Stimulated activated CD4-positive, alpha-beta T cell treated with anti-CD3 and anti-CD28 coated beads, Interleukin-4, amount 100 ng/mL, for 24 hours (primary cell): Measurements from ENCODE around the gene GALNT4.

Experiments used
- DNase-seq: peaks from one replicate; pipeline ENCODE4 v3.0.0-alpha.2; 2020

GALNT4 gene

GRCh38 chr12:89490922-89491321, 33.7 kb downstream of the GALNT4 start:
- no peak for DNase-seq

GRCh38 chr12:89486264-89486663, 38.3 kb downstream of the GALNT4 start:
- no peak for DNase-seq

GRCh38 chr12:89484470-89484869, 40.1 kb downstream of the GALNT4 start:
- no peak for DNase-seq

GRCh38 chr12:89481213-89481914, 43.2 kb downstream of the GALNT4 start:
- DNase-seq: no peak

DNA sequence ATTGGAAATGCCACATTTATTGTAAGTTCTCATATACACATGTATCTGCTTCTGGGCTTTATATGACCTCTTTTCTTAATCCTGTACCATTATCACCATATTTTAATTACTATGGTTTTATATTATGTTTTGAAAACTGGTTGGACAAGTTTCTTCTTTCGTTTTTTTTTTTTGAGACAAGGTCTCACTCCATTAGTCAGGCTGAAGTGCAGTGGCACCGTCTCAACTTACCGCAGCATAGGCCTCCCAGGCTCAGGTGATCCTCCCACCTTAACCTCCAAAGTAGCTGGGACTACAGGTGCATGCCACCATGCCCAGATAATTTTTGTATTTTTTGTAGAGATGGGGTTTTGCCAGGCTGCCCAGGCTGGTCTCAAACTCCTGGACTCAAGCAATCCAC, 44.6 kb downstream of the GALNT4 start:
- no peak for DNase-seq

- DNase-seq: no peak
Observed at GRCh38 chr12:89477633-89478279, 46.8 kb downstream of the GALNT4 start.

DNA sequence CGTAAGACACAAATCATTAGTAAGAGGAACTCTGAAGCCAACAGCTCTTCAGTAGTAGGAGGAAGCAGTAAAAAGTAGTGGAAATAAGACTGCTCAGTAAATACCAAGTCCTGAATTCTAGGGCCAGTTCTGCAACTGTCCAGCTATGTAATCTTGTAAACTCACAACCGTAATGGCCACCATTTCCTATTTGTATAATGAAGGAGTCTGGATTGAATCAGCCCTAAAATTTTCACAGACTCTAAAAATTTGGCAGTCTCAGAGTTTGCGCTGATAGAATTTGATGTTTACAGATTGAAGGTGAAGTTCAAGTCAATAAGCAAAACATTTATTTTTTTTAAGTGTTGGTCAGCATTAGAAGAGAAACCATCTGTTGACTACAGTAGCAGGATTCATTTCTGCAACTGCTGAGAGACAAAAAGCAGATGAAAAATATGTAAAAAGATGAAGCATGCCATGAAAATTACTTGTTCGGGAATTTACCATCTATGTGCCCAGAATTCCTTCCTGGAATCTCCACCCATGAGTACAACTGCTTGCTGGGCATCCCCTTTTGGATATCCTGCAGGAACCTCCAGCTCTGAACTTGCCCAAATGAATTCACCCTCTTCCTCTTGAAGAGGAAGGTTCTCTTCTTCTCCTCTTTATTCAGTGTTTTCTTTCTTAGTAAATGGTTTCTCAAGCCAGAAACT, 47.5 kb downstream of the GALNT4 start:
- no peak for DNase-seq

DNA sequence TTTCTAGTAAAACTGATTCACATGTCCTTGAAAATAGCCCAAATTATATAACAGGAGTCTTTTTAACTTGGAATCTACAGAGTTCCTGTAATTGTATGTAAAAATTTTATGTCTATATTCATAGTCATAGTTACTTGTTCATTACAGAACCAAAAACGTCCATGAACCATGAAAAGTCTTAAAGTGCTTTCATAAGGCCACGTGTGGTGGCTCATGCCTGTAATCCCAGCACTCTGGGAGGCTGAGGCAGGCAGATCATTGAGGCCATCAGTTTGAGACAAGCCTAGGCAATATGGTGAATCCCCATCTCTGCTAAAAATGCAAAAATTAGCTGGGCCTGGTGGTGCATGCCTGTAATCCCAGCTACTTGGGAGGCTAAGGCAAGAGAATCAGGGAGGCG, 48.4 kb downstream of the GALNT4 start:
- no peak for DNase-seq

- DNase-seq: no peak
Observed at GRCh38 chr12:89475203-89475990, 49.2 kb downstream of the GALNT4 start.

GRCh38 chr12:89474615-89475014, 50.0 kb downstream of the GALNT4 start:
- no peak for DNase-seq
